AG09309 (cell line): Measurements from ENCODE around the gene ENG.

ENCODE experiments used
- DNase-seq: peaks from one replicate; pipeline ENCODE4 v3.0.0-alpha.2; 2010; ENCODE audit warnings: low read depth
- H3K4me3 ChIP-seq: 2 replicates; pipeline ENCODE4 v1.5.1; 2011; ENCODE audit warnings: mild to moderate bottlenecking, low read depth, low read length, moderate library complexity; ENCODE audit not compliant: control insufficient read depth
- TF ChIP-seq, protein P1 (sequence below): IDR thresholded peaks from 2 replicates; pipeline ENCODE4 v1.5.1; 2011; ENCODE audit warnings: mild to moderate bottlenecking, low read depth, low read length, inconsistent platforms; ENCODE audit not compliant: insufficient read depth, control insufficient read depth; ENCODE audit errors: missing control alignments

The ENG gene

GRCh38 chr9:127778280-127779135, 76.0 kb downstream of the ENG start, which contains the start of gene SH2D3C:
SH2D3C (minus strand) TSS chr9:127778666; CDS start chr9:127778627, 39 bp downstream.
- no peak for DNase-seq
- TF ChIP-seq, protein P1, sequence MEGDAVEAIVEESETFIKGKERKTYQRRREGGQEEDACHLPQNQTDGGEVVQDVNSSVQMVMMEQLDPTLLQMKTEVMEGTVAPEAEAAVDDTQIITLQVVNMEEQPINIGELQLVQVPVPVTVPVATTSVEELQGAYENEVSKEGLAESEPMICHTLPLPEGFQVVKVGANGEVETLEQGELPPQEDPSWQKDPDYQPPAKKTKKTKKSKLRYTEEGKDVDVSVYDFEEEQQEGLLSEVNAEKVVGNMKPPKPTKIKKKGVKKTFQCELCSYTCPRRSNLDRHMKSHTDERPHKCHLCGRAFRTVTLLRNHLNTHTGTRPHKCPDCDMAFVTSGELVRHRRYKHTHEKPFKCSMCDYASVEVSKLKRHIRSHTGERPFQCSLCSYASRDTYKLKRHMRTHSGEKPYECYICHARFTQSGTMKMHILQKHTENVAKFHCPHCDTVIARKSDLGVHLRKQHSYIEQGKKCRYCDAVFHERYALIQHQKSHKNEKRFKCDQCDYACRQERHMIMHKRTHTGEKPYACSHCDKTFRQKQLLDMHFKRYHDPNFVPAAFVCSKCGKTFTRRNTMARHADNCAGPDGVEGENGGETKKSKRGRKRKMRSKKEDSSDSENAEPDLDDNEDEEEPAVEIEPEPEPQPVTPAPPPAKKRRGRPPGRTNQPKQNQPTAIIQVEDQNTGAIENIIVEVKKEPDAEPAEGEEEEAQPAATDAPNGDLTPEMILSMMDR: no peak
- no peak within 1 kb of the TSS for H3K4me3 ChIP-seq

GRCh38 chr9:127777368-127777980, 77.0 kb downstream of the ENG start:
- no peak for DNase-seq
- H3K4me3 ChIP-seq: no peak overlapping the region
- TF ChIP-seq, protein P1: no peak

DNA sequence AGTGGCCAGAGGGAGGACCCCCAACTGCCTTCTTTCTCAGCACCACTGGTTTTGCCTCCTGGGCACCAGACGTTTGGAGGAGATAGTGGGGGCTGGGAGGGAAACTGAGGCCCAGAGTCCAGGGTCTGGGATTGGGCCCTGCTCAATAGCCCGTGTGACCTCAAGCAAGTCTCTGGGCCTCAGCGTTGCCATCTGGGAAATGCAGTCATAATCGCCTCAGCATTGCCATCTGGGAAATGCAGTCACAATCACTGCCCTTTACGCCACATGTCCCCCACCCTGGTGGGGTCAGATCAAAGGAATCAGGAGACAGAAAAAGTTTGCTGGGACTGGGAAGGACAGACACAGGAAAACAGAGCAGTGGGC, 77.6 kb downstream of the ENG start:
- no peak for DNase-seq
- no peak overlapping the region for H3K4me3 ChIP-seq
- TF ChIP-seq, protein P1: no peak

DNA sequence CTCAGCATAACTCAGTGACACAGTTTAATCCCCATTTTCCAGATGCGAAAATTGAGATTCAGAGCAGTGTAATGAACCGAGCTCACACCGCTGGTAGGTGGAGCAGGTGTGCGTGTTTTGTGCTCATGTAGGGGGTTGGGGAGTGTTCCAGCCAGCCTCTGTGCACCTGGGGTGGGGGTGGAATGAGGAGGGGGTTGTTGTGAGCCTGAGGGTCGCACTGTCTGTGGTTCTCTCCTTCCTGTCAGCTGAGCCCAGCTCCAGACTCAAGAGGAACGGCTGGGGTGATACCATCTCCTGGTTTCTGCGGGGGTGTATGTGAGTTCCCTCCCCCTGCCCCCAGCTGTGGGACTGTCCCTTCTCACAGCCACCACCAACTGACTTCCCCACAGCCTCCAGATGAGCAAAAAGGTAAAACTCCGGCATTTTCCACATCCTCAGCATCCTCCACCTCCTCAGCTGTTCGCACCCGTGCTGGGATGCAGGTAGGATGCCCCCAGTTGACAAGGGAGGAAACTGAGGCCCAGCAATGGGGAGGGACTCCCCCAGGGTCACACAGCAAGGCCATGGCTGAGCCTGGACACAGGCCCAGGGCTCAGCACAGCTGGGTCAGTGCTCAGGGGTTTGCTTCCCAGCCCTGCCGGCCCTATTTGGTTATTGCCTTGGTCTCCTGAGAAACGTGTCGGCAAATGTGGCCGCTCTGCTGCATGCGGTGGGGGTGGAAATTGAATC, 78.1 kb downstream of the ENG start:
- no peak for DNase-seq
- H3K4me3 ChIP-seq: no peak overlapping the region

GRCh38 chr9:127773981-127774380, 80.5 kb downstream of the ENG start:
- H3K4me3 ChIP-seq: no peak overlapping the region
- TF ChIP-seq, protein P1: no peak
- no peak for DNase-seq

More for the DNA sequence above, 78.1 kb downstream of the ENG start:
- TF ChIP-seq, protein P1: no peak

DNA sequence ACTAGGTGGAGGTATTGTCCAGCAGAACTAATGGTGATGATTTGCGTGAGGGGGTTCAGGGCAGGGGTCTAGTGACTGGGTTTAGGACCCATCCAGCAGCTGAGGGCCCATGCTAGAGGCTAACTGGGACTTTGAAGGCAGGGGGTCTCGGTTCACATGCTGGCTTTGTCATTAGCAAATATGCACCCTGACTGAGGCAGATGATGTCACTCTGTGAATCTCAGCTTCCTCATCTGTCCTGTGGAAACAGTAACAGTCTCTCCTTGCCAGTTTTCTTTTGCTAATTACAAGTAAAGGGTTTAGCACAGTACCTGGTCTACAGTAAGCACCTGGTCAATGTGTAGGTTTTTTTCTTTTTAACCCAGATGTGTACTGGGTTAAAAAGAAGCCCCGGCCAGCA, 81.2 kb downstream of the ENG start:
- TF ChIP-seq, protein P1: no peak
- no peak for DNase-seq
- no peak overlapping the region for H3K4me3 ChIP-seq
